Lung (tissue), 12 donors: ENCODE results near the gene ATP2A2. TPM values are rescaled to one million over a fixed set of nuclear protein-coding genes. Genes with fewer than 3 reads are reported as not detected.
A peak's percentile ranks its signal among the peaks of the same experiment; 100 is the strongest.

ENCODE experiments used
- ATAC-seq: fragments of 200-7000 bp; cut with Tn5 transposase; one replicate; pipeline ENCODE4 v1.9.1; 2020; ENCODE audit warnings: moderate number of reproducible peaks; ENCODE audit not compliant: insufficient read depth, low FRiP score
- DNase-seq, 3 donors: peaks; one replicate each; pipeline ENCODE4 v3.0.0-alpha.2; 2013 to 2017
- H3K27ac ChIP-seq, 2 donors: one replicate each; pipeline ENCODE4 v1.5.1; 2013; ENCODE audit warnings: mild to moderate bottlenecking in 2 of 2, moderate library complexity in 2 of 2, control low read depth in 1 of 2, inconsistent platforms in 1 of 2, low read depth in 1 of 2, low read length in 1 of 2
- H3K27me3 ChIP-seq, 3 donors: one replicate each; pipeline ENCODE4 v1.5.1; 2013; ENCODE audit warnings: low read length in 2 of 3; ENCODE audit not compliant: control insufficient read depth in 3 of 3, insufficient read depth in 3 of 3
- H3K36me3 ChIP-seq, 4 donors: one replicate each; pipeline ENCODE4 v1.5.1; 2013; ENCODE audit warnings: low read length in 4 of 4, mild to moderate bottlenecking in 1 of 4, moderate library complexity in 1 of 4; ENCODE audit not compliant: control insufficient read depth in 4 of 4, insufficient read depth in 4 of 4
- H3K4me1 ChIP-seq, 5 donors: one replicate each; pipeline ENCODE4 v1.5.1; 2013; ENCODE audit warnings: low read length in 5 of 5, mild to moderate bottlenecking in 2 of 5, moderate library complexity in 1 of 5; ENCODE audit not compliant: control insufficient read depth in 5 of 5, insufficient read depth in 5 of 5
- H3K4me3 ChIP-seq: one replicate; pipeline ENCODE4 v1.5.1; 2013; ENCODE audit warnings: mild to moderate bottlenecking, control low read depth, moderate library complexity
- H3K9ac ChIP-seq, 2 donors: one replicate each; pipeline ENCODE4 v1.5.1; 2013; ENCODE audit warnings: low read length in 2 of 2, control low read depth in 1 of 2; ENCODE audit not compliant: insufficient read depth in 1 of 2
- H3K9me3 ChIP-seq, 4 donors: one replicate each; pipeline ENCODE4 v1.5.1; 2013; ENCODE audit warnings: low read length in 3 of 4, mild to moderate bottlenecking in 1 of 4, moderate library complexity in 1 of 4; ENCODE audit not compliant: control insufficient read depth in 4 of 4, insufficient read depth in 3 of 4
- CTCF ChIP-seq: IDR thresholded peaks from 2 replicates; pipeline ENCODE4 v1.5.1; 2012; ENCODE audit warnings: mild to moderate bottlenecking; ENCODE audit errors: control extremely low read depth, extremely low read depth
- WGBS, 2 donors: extraction: QIAGEN DNeasy Blood & Tissue Kit; methylation state at CpG; one replicate each; pipeline ENCODE4 v1.1.7; 2013; 5-methylcytosine and 5-hydroxymethylcytosine counted together
- polyA plus RNA-seq, 2 donors: library from polyadenylated mRNA; stranded (reverse); fragments of 200-250 nt; gene quantifications; one replicate each; pipeline ENCODE4 v1.2.1, GENCODE V29; 2013
- total RNA-seq, 2 donors: library from RNA; depleted of rRNA in 1 of 2; stranded (reverse); fragments of >200 nt in 1 of 2; gene quantifications; one replicate each; pipeline ENCODE4 v1.2.1, GENCODE V29; 2014 to 2021
- donor health status: control.
- donor health status: control.
- donor health status: Bipolar disorder and iron deficiency.
- donor health status: healthy.
- donor health status: DM: yes; HTN: yes; CAD: no.

The ATP2A2 gene
- total and polyA plus RNA-seq, 4 donors: 34.1 to 240 (median 136) TPM

DNA sequence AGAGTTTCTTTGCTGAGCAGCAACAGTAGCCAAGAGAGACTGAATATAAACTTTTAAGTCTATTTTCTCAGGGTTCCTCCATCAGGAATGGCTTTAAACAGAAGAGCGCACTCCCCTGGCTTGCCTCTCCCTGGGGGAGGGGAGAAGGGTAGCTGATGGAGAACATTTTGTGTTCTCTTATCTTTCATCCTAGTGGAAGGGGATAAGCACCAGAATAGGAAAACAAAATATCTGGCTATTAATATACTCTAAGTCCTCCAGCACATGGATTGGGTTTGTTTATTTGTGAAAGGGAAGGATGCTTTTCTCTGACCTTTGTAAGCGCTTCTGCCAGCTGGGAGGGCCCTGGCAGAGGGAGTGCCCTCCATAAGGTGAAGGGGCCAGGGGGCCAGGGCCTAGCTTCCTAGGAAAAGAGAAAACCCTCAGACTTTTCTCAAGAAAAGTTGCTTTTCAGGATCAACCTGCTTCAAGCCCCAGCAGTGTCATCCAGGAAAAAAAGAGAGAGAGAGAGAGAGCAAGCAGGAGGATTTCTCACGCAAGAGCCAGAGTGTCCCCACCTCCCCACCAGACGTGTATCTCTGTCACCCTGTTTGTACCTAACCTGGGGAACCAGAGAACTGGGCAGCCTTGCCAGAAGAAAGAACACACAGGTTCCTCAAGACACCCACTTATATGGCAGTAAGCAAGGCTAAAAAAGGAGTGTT lies 34.3 kb upstream of the ATP2A2 start:
- Histone ChIP-seq H3K9me3 (no peaks in the 10 kb centered on the region), H3K27ac (peak overlapping the region; percentile 81 to 84), H3K27me3 (no peaks in the 10 kb centered on the region), H3K4me3 (no peak overlapping the region), H3K36me3 (peaks cover 0 to 9% (median 2%) of the 10 kb centered on the region in 4 donors), H3K4me1 (peaks cover 4 to 26% (median 9%) of the 10 kb centered on the region in 5 donors), H3K9ac (no peak overlapping the region)
- WGBS, 2 donors: 64 to 69% methylated on average over 4 of the region's 4 CpGs
- DNase-seq (peak; percentile 21 to 57 (median 30)), ATAC-seq (no peak)
- no peak for TF ChIP-seq CTCF

GRCh38 chr12:110247340-110248095 lies 33.5 kb upstream of the ATP2A2 start:
- Histone ChIP-seq H3K27me3 (no peaks in the 10 kb centered on the region), H3K9ac (no peak overlapping the region), H3K4me3 (no peak overlapping the region), H3K27ac (peak overlapping the region; percentile 81 to 84), H3K36me3 (peaks cover 0 to 9% (median 2%) of the 10 kb centered on the region in 4 donors), H3K9me3 (no peaks in the 10 kb centered on the region), H3K4me1 (peaks cover 4 to 26% (median 9%) of the 10 kb centered on the region in 5 donors)
- peak; percentile 37 to 54 (median 40) for DNase-seq
- TF ChIP-seq CTCF: no peak
- 63 to 84% methylated on average over 14 of the region's 14 CpGs for WGBS, 2 donors
- peak; percentile 31 for ATAC-seq

DNA sequence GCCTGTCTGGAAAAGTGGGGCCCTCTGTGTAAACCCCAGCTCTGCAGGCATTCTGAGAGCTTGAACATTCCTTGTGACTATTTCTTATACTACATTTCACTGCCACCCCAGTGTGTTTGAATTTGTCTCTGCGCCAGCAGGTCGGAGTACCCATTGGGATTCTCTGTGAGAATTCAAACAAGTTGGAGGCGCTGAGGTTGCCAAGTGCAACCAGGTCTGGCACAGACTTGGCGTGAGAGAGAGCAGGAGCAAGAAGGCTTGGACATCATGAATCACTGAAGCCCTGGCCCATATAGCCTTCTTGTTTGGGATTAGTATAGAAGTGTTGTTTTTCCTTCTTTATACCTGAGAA lies 33.0 kb upstream of the ATP2A2 start:
- H3K4me1 ChIP-seq: peaks cover 4 to 30% (median 9%) of the 10 kb centered on the region in 5 donors
- 80 to 87% methylated on average over 4 of the region's 4 CpGs for WGBS, 2 donors
- no peak overlapping the region for H3K4me3 ChIP-seq
- no peak for ATAC-seq
- H3K36me3 ChIP-seq: peaks cover 0 to 9% (median 1%) of the 10 kb centered on the region in 4 donors
- H3K9ac ChIP-seq: no peak overlapping the region
- peak in 1 of 3 donors; percentile 42 for DNase-seq
- H3K27ac ChIP-seq: peak overlapping the region; percentile 81 to 84
- TF ChIP-seq CTCF: no peak
- H3K27me3 ChIP-seq: no peaks in the 10 kb centered on the region
- no peaks in the 10 kb centered on the region for H3K9me3 ChIP-seq
